HS-5 (cell line): ENCODE results near the gene GAB2.
"Not testable (repeated sequence)": the region's sequence is repeated elsewhere in the genome, so short reads cannot be mapped to it uniquely, and the experiment has no call there.

Experiments used
- DNase-seq: peaks from one replicate; pipeline ENCODE4 v3.0.0-alpha.2; 2012; ENCODE audit warnings: low read depth

Gene GAB2, protein sequence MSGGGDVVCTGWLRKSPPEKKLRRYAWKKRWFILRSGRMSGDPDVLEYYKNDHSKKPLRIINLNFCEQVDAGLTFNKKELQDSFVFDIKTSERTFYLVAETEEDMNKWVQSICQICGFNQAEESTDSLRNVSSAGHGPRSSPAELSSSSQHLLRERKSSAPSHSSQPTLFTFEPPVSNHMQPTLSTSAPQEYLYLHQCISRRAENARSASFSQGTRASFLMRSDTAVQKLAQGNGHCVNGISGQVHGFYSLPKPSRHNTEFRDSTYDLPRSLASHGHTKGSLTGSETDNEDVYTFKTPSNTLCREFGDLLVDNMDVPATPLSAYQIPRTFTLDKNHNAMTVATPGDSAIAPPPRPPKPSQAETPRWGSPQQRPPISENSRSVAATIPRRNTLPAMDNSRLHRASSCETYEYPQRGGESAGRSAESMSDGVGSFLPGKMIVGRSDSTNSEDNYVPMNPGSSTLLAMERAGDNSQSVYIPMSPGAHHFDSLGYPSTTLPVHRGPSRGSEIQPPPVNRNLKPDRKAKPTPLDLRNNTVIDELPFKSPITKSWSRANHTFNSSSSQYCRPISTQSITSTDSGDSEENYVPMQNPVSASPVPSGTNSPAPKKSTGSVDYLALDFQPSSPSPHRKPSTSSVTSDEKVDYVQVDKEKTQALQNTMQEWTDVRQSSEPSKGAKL

DNA sequence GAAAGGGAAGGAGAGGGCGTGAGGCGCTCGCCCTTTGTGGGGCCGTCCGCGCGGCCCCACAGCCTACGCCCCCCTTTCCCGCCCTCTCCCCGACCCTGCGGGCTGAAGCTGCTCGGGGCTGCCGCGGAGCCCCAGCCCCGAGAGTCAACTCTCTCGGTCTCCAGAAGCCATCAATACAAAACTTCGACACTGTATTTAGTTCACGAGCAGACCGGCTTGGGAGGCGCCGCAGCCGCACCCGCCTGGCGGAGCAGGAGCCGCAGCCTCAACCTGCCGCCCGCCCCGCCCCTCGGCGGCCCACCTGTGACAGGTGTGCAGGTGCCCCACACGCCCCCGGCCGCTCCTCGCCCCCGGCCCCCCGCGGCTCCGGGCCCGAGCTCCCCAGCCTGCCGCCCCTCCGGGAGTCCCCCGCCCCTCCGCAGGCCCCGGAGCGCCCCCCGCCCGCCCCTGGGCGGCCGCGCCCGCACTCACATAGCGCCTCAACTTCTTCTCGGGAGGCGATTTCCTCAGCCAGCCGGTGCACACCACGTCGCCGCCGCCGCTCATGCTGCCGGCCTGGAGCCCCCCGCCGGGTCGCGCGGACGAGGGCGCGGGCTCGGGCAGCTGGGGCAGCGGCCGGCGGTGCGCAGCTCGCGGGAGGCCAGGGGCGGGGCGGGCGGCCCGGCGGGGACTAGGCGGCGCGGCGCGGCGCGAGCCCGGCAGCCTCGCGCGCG lies at the start of gene GAB2:
TSS of gene GAB2 (minus strand) at position 646 of the 713 bp plus-strand sequence. CDS start at position 546, 100 bp downstream.
- DNase-seq, result no peak

DNA sequence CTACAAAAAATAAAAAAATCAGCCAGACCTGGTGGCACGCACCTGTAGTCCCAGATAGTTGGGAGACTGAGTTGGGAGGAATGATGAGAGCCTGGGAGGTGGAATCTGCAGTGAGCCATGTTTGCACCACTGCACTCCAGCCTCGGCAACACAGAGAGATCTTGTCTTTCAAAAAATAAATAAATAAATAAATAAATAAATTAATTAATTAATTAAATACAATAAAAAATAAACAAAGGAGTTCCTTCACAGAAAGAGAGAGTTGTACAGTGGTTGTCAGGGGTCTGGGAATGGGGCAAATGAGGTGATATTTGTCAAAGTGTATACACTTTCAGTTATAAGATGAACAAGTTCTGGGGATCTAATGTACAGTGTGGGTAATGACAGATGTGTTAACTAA lies 49.8 kb upstream of the GAB2 start:
- no peak for DNase-seq

GRCh38 chr11:78465169-78465942 lies 47.7 kb upstream of the GAB2 start:
- no peak for DNase-seq

DNA sequence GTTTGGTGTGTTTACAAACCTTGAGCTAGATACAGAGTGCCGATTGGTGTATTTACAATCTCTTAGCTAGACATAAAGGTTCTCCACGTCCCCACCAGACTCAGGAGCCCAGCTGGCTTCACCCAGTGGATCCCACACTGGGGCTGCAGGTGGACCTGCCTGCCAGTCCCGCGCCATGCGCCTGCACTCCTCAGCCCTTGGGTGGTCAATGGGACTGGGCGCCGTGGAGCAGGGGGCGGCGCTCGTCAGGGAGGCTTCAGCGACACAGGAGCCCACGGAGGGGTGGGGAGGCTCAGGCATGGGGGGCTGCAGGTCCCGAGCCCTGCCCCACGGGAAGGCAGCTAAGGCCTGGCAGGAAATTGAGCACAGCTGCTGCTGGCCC lies 47.2 kb upstream of the GAB2 start:
- not testable (repeated sequence) for DNase-seq

GRCh38 chr11:78460471-78460870 lies 42.9 kb upstream of the GAB2 start:
- DNase-seq, result peak; percentile 37

- DNase-seq, result no peak
Measured at GRCh38 chr11:78459738-78460137, 42.1 kb upstream of the GAB2 start.

DNA sequence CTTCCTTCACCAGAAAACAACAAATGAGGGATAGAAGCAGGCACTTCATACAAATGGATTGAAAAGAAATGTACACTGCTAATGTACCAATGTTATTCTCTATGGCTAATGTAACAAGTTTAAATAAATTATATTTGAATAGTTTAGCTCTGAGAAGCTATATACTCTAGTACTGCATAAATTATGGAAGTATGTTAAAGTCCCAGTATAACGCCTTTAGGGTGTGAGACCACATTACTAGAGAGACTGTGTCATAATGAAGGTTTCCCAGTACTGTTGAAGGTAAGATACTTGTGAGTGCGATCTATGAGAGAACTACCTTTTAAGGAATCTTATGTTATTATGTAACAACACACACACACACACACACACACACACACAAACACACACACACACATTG lies 39.8 kb upstream of the GAB2 start:
- no peak for DNase-seq

DNA sequence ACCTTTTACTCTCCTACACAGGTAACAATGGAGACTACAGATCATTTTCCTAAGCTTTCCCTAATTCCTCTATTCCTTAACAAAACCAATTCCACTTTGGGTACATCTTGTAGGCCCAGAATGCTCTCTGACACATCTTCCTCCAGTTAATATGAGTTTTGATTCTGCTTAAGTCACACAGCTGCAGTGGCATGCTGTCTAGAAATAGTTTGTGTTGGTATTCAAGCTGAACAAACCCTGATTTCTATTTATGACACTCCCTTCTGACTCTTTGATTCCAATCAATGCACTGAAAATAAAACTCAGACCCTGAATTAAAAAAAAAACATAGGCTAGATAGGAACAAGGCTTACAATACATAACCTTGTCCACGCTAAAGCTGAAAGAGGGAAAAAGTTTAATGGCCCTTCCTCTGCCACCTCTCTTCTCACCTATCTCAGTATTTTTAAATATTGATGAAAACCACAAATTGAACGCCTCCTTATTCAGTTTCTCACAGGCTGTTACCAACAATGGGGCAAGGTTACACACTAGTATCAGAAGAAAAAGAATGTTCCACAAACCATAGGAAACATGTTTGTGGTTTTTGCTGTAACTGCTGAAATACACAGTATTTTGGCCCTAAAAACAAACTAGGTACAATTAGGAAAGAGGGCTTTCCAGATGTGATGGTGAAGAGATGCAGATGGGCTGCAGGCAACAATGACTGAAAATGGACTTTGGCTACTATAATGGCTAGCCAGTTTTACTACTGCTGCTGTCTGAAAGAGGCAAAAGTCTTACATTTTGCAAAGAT lies 35.7 kb upstream of the GAB2 start:
- DNase-seq, result no peak

DNA sequence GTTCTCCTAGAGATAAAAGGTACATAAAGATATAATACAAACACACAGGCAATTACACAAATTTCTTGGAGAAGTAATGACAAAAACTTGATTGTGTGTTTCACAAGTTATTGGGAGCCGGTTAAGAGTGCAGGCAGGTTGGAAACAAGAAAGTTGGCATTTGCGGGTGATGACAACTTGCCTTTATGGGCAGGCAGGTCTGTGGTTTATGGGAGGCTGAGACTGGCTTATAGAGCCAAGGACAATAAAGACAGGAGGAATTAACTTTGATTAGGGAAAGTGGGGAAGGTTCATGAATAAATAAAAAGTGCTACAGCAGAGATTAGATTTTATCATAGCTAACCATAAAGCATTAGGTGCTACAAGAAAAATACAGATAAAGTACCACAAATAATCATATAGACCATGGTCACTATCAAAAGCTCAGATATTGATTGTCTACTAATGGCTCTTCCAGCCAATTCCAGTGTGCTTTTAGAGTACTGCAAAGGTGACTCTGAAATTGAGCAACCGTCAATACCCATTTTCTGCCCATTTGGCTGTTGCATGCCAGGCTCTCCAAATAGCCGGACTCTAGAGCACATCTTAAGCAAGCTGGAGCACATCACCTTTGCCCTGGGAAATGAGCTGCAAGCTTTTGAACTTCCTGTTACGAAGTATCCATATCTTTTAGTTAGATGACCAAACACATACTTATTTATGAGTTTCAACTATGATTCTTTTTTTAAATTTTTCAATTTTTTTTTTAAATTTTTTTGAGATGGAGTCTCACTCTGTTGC lies 33.9 kb upstream of the GAB2 start:
- no peak for DNase-seq

DNA sequence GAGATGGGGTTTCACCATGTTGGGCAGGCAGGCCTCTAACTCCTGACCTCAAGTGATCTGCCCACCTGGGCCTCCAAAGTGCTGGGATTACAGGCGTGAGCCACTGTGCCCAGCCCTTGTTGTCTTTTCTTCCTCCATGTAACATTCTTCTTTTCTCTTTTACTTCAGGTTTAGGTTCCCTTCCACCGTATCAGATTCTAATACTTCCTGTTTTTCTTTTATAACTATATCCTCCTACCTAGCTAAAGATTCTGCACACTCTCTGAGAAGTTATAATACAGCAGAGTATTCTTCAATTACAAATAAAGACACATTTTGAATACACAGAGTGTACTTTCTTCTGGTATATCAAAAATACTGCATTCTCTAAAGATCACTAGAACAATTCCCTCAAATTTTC lies 33.2 kb upstream of the GAB2 start:
- DNase-seq, result no peak

GRCh38 chr11:78449866-78450265 lies 32.2 kb upstream of the GAB2 start:
- peak; percentile 6 for DNase-seq

- no peak for DNase-seq
Measured at GRCh38 chr11:78446210-78446609, 28.6 kb upstream of the GAB2 start.

- no peak for DNase-seq
Measured at GRCh38 chr11:78444726-78445125, 27.1 kb upstream of the GAB2 start.

DNA sequence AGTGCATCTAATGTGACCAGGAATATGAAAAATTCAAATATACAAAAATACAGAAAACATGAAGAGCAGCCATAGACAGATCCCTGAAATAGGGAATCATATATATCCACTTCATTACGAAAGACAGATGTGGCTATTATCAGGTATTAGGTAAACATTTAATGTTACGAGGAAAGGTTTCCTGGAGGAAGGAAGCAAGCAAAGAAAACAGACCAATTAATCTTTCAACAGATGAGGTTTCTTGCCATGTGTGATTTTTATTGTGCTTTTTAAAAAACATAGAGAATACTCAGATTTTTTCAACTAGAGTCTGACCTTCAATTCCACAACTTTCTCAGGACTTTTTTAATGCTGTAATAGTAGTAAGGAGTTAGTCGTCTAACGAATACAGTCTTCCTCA lies 24.3 kb upstream of the GAB2 start:
- DNase-seq, result no peak

- no peak for DNase-seq
Measured at GRCh38 chr11:78438298-78438975, 20.8 kb upstream of the GAB2 start.

DNA sequence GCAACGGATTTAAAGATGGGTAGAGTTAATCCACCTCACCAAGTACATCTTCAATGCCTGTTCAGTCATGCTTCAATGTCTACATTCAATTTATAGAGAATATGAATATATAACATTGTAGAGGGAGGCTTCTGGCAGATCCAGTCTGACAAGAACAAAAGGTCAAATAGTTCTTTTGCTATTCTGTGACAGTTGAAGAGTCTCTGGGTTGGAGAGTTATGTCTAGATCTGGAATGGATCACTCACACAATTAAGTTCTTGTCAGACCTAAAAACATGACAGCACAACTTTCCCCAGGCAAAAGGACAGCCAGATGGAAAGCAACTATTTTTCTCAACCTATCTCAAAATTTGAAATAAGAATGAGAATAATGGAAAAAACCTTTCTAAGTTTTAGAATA lies 15.3 kb upstream of the GAB2 start:
- DNase-seq, result no peak

GRCh38 chr11:78432058-78432515 lies 14.5 kb upstream of the GAB2 start:
- DNase-seq, result no peak

DNA sequence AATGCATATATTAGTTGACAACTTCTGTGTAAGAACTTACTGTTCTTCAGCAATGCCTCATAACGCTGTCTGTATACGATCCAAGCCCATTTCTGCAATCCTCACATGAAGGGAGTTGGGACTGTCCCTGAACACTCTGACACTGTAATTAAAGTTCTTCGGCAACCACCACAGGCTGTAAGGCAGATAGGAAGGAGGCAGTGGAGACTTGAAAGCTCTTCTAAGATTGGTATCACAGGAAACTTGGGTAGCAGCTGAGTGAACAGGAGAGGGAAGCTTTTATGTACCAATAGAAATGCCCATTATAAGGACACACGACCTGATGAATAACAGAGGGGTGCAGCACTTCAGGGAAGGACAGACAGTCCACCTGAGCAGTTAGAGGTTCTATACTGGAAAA lies 12.0 kb upstream of the GAB2 start:
- DNase-seq, result no peak

DNA sequence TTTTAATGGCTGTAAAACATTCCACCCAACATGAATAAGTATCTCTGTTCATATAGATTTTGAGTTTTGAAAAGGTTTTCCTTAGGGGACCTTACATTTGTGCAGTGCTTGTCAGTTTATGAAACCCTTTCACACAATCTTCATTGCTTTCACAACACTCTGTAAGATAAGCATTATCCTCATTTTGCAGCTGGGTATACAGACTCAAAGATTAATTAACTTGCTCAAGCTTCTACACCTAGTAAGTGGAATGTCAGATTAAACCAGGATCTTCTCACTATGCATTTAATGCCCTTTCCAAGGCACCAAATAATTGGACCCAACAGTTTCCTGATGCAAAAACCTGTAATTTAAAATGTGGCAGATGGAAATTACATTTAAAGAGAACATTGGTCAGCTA lies 11.6 kb upstream of the GAB2 start:
- DNase-seq, result no peak

DNA sequence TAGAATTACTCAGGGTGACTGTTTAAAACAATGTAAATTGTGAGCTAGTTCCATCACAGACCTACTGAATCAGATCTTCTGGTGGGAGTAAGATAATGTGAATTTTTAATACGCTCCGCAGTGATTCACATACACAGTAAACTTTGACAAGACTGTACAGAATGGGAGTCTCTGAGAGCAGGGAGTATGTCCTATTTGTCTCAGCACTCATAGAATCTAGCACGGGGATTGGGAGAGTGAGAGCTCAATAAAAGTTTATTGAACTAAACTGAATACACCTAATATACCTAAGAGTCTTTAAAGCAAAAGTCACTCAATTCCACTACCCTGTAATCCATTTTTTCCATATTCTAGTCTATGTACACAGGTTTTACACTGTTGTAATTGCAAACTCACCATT lies 11.2 kb upstream of the GAB2 start:
- DNase-seq, result no peak
